Activated CD8-positive, alpha-beta memory T cell treated with anti-CD3 and anti-CD28 coated beads, Interleukin-2, amount 10 ng/mL, durations not matched to agents 7 days and 5 days (primary cell): Measurements from ENCODE around the gene SSBP3. TPM values are rescaled to one million over a fixed set of nuclear protein-coding genes. Genes with fewer than 3 reads are reported as not detected.
"Not testable (repeated sequence)": the region's sequence is repeated elsewhere in the genome, so short reads cannot be mapped to it uniquely, and the experiment has no call there.

Experiments
- ATAC-seq: fragments of 150-1000 bp; cut with Tn5 transposase; one replicate; pipeline ENCODE4 v1.10.0; 2021; ENCODE audit warnings: moderate library complexity
- CTCF ChIA-PET: fragments of 350-600 bp; sonication (Branson Sonifier 250); formaldehyde crosslinking; loops from one replicate; lab custom pipeline; 2021; ENCODE audit warnings: antibody characterized with exemption; lab: Charles Lee
- DNase-seq: peaks from one replicate; pipeline ENCODE4 v3.0.0-alpha.2; 2020
- H3K27ac Mint-ChIP-seq: one replicate; pipeline ENCODE4 v1.8.0; 2021; ENCODE audit warnings: mild to moderate bottlenecking, mixed read lengths
- H3K27me3 Mint-ChIP-seq: one replicate; pipeline ENCODE4 v1.8.0; 2021; ENCODE audit warnings: mixed read lengths
- H3K36me3 Mint-ChIP-seq: one replicate; pipeline ENCODE4 v1.8.0; 2021; ENCODE audit warnings: mild to moderate bottlenecking, mixed read lengths
- H3K4me1 Mint-ChIP-seq: one replicate; pipeline ENCODE4 v1.8.0; 2021; ENCODE audit warnings: mixed read lengths
- H3K4me3 Mint-ChIP-seq: one replicate; pipeline ENCODE4 v1.8.0; 2021; ENCODE audit warnings: mild to moderate bottlenecking, moderate library complexity, mixed read lengths
- H3K9me3 Mint-ChIP-seq: one replicate; pipeline ENCODE4 v1.8.0; 2022; ENCODE audit warnings: low read depth, mixed read lengths
- total RNA-seq, 2 experiments: library from RNA; stranded (reverse); gene quantifications; one replicate each; pipeline ENCODE4 v1.2.3, GENCODE V29; 2021

SSBP3 gene
- 100 to 1,000 TPM in 1 of 2 experiments, 10 to 100 TPM in 1; 88.7 to 116 TPM for total RNA-seq

GRCh38 chr1:54406339-54407153, at the start of gene SSBP3:
Gene SSBP3, minus strand, starts transcription at chr1:54406394.
- Mint-ChIP-seq H3K4me1 (peaks cover 61% of the 10 kb centered on the region), H3K9me3 (no peaks in the 10 kb centered on the region), H3K27ac (peak within 1 kb of the TSS; percentile 81), H3K36me3 (peaks cover 27% of the 10 kb centered on the region), H3K27me3 (no peaks in the 10 kb centered on the region), H3K4me3 (peak within 1 kb of the TSS; percentile 89)
- ATAC-seq (peak; percentile 94), DNase-seq (peak; percentile 92)
- CTCF ChIA-PET: interaction anchor here (1.0 to 2.3 kb wide), 5 partner anchors 80 to 93 kb away, joined by 3 to 45 read pairs (median 7); no protein-coding TSS in a partner anchor

- no peak overlapping the region for H3K4me3 Mint-ChIP-seq
- DNase-seq (no peak), ATAC-seq (no peak)
- no peaks in the 10 kb centered on the region for H3K9me3 Mint-ChIP-seq
- no peaks in the 10 kb centered on the region for H3K4me1 Mint-ChIP-seq
- no peaks in the 10 kb centered on the region for H3K27me3 Mint-ChIP-seq
- CTCF ChIA-PET: no interaction called here
- H3K27ac Mint-ChIP-seq: no peak overlapping the region
- H3K36me3 Mint-ChIP-seq: peaks cover 1% of the 10 kb centered on the region
Observed at GRCh38 chr1:54453509-54453908, 47.3 kb upstream of the SSBP3 start.

- H3K4me1 Mint-ChIP-seq: no peaks in the 10 kb centered on the region
- no peaks in the 10 kb centered on the region for H3K9me3 Mint-ChIP-seq
- peaks cover 1% of the 10 kb centered on the region for H3K36me3 Mint-ChIP-seq
- H3K4me3 Mint-ChIP-seq: no peak overlapping the region
- DNase-seq (no peak), ATAC-seq (no peak)
- no peaks in the 10 kb centered on the region for H3K27me3 Mint-ChIP-seq
- no peak overlapping the region for H3K27ac Mint-ChIP-seq
- CTCF ChIA-PET: interaction anchor here (0.7 kb wide), 1 partner anchor 10 kb away, joined by 3 read pairs; no protein-coding TSS in a partner anchor
Observed at GRCh38 chr1:54453022-54453421, 46.8 kb upstream of the SSBP3 start.

- not testable (repeated sequence) for H3K4me3 Mint-ChIP-seq, H3K27ac Mint-ChIP-seq, ATAC-seq, H3K4me1 Mint-ChIP-seq, H3K9me3 Mint-ChIP-seq, H3K27me3 Mint-ChIP-seq, DNase-seq, H3K36me3 Mint-ChIP-seq
- CTCF ChIA-PET: interaction anchor here (0.7 to 0.8 kb wide), 2 partner anchors 39 to 368 kb away, joined by 3 read pairs; no protein-coding TSS in a partner anchor
Observed at GRCh38 chr1:54449431-54449830, 43.2 kb upstream of the SSBP3 start.

GRCh38 chr1:54448801-54449200, 42.6 kb upstream of the SSBP3 start:
- CTCF ChIA-PET: interaction anchor here (0.8 kb wide), 1 partner anchor 40 kb away, joined by 3 read pairs; no protein-coding TSS in a partner anchor
- H3K27me3 Mint-ChIP-seq, H3K4me1 Mint-ChIP-seq, H3K36me3 Mint-ChIP-seq, DNase-seq, ATAC-seq, H3K4me3 Mint-ChIP-seq, H3K9me3 Mint-ChIP-seq, H3K27ac Mint-ChIP-seq: not testable (repeated sequence)

- DNase-seq, CTCF ChIA-PET, H3K4me1 Mint-ChIP-seq, H3K4me3 Mint-ChIP-seq, H3K9me3 Mint-ChIP-seq, H3K27me3 Mint-ChIP-seq, ATAC-seq, H3K36me3 Mint-ChIP-seq, H3K27ac Mint-ChIP-seq: not testable (repeated sequence)
Observed at GRCh38 chr1:54447081-54447480, 40.9 kb upstream of the SSBP3 start.

- H3K27me3 Mint-ChIP-seq: peaks cover 5% of the 10 kb centered on the region
- DNase-seq (no peak), ATAC-seq (no peak)
- H3K4me1 Mint-ChIP-seq: no peaks in the 10 kb centered on the region
- H3K27ac Mint-ChIP-seq: no peak overlapping the region
- H3K36me3 Mint-ChIP-seq: no peaks in the 10 kb centered on the region
- no peak overlapping the region for H3K4me3 Mint-ChIP-seq
- H3K9me3 Mint-ChIP-seq: no peaks in the 10 kb centered on the region
- CTCF ChIA-PET: no interaction called here
Observed at GRCh38 chr1:54442185-54442584, 36.0 kb upstream of the SSBP3 start.

GRCh38 chr1:54439550-54440223, 33.5 kb upstream of the SSBP3 start:
- H3K36me3 Mint-ChIP-seq: no peaks in the 10 kb centered on the region
- DNase-seq (no peak), ATAC-seq (no peak)
- H3K4me1 Mint-ChIP-seq: no peaks in the 10 kb centered on the region
- H3K27ac Mint-ChIP-seq: no peak overlapping the region
- CTCF ChIA-PET: no interaction called here
- peaks cover under 1% of the 10 kb centered on the region for H3K27me3 Mint-ChIP-seq
- H3K9me3 Mint-ChIP-seq: no peaks in the 10 kb centered on the region
- H3K4me3 Mint-ChIP-seq: no peak overlapping the region

GRCh38 chr1:54437783-54438182, 31.6 kb upstream of the SSBP3 start:
- no peaks in the 10 kb centered on the region for H3K36me3 Mint-ChIP-seq
- CTCF ChIA-PET: no interaction called here
- H3K27ac Mint-ChIP-seq: no peak overlapping the region
- ATAC-seq (no peak), DNase-seq (no peak)
- no peaks in the 10 kb centered on the region for H3K4me1 Mint-ChIP-seq
- H3K9me3 Mint-ChIP-seq: no peaks in the 10 kb centered on the region
- H3K27me3 Mint-ChIP-seq: no peaks in the 10 kb centered on the region
- no peak overlapping the region for H3K4me3 Mint-ChIP-seq

GRCh38 chr1:54436826-54437225, 30.6 kb upstream of the SSBP3 start:
- CTCF ChIA-PET: no interaction called here

GRCh38 chr1:54429838-54430237, 23.6 kb upstream of the SSBP3 start:
- Mint-ChIP-seq H3K27me3 (no peaks in the 10 kb centered on the region), H3K36me3 (no peaks in the 10 kb centered on the region), H3K4me3 (no peak overlapping the region), H3K27ac (no peak overlapping the region), H3K4me1 (no peaks in the 10 kb centered on the region), H3K9me3 (no peaks in the 10 kb centered on the region)
- DNase-seq (no peak), ATAC-seq (no peak)
- CTCF ChIA-PET: no interaction called here

More at GRCh38 chr1:54436826-54437225, 30.6 kb upstream of the SSBP3 start:
- H3K9me3 Mint-ChIP-seq: no peaks in the 10 kb centered on the region
- no peaks in the 10 kb centered on the region for H3K36me3 Mint-ChIP-seq
- DNase-seq (no peak), ATAC-seq (no peak)
- H3K27ac Mint-ChIP-seq: no peak overlapping the region
- H3K4me3 Mint-ChIP-seq: no peak overlapping the region
- H3K4me1 Mint-ChIP-seq: no peaks in the 10 kb centered on the region
- no peaks in the 10 kb centered on the region for H3K27me3 Mint-ChIP-seq

- Mint-ChIP-seq H3K4me1 (no peaks in the 10 kb centered on the region), H3K27me3 (no peaks in the 10 kb centered on the region), H3K9me3 (no peaks in the 10 kb centered on the region), H3K27ac (no peak overlapping the region), H3K36me3 (no peaks in the 10 kb centered on the region), H3K4me3 (no peak overlapping the region)
- ATAC-seq (no peak), DNase-seq (no peak)
- CTCF ChIA-PET: no interaction called here
Observed at GRCh38 chr1:54428837-54429518, 22.8 kb upstream of the SSBP3 start.

GRCh38 chr1:54425152-54425584, 19.0 kb upstream of the SSBP3 start:
- ATAC-seq (no peak), DNase-seq (no peak)
- Mint-ChIP-seq H3K4me1 (no peaks in the 10 kb centered on the region), H3K27ac (no peak overlapping the region), H3K9me3 (no peaks in the 10 kb centered on the region), H3K4me3 (no peak overlapping the region), H3K27me3 (peaks cover 3% of the 10 kb centered on the region), H3K36me3 (no peaks in the 10 kb centered on the region)
- CTCF ChIA-PET: no interaction called here
